NCI-H1105 (cell line): ENCODE data around the gene DCUN1D2.
"Not testable (repeated sequence)": the region's sequence is repeated elsewhere in the genome, so short reads cannot be mapped to it uniquely, and the experiment has no call there.

Experiments used
- DNase-seq: peaks from one replicate; lab custom pipeline; 2025; lab: John Stamatoyannopoulos, UW

The DCUN1D2 gene

DNA sequence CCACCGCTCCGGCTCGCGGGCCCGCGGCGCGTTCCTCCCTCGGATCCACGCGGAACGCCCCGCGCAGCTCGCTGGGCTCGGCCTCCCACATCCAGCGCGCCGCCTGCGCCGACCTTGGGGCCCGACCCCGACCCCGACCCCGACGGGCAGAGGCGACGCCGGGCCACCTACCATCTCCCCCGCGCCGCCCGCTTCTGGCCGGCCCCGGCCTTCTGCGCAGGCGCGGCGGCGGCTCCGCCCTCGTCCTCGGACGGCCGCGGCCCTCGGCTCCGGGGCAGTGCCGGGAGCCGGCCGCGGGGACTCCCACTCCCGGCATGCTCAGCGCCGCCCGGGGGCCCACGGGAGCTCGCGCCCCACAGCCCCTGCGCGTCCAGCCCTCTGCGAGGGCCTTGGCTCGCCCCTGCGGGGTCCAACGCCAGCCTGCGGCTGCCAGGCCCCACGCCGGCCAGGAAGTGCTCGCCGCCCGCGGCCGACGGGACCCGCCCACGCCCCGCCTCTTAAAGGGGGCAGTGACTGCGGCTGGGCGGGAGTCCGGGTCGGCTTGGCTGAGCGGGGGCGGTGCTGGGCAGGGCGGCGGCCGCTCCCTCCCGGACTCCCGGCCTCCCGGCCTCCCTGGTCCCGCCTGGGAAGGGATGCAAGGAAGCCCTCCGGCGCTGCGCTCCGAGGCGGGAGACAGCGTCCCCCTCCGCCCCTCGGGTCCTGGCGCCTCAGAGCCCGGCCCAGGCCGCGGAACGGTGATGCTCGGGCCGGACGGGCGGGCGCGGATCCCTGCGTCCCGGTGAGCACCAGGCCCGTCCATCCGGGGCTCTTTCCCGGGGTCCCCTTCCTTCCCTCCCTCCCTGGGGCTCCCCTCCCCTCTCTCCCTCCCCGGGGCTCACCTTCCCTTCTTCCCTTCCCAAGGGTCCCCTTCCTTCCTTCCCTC, at the start of gene DCUN1D2:
DCUN1D2 (minus strand) TSS at position 216 of the 922 bp plus-strand sequence; CDS start at position 174, 42 bp downstream.
- DNase-seq = peak; percentile 98

DNA sequence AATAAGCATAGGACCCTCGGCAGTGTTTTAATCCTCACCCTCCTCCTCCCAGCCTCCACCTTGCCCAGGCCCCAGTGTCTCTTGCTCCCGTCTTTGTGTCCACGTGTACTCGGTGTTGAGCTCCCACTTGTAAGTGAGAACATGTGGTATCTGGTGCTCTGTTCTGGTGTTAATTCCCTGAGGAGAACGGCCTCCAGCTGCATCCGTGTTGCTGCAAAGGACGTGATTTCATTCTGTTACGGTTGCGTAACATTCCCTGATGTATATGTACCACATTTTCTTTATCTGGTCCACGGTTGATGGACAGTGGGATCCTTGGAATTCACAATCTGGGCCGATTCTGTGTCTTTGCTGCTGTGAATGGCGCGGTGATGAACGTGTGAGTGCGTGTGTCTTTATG, 49.3 kb upstream of the DCUN1D2 start:
- DNase-seq = no peak

DNA sequence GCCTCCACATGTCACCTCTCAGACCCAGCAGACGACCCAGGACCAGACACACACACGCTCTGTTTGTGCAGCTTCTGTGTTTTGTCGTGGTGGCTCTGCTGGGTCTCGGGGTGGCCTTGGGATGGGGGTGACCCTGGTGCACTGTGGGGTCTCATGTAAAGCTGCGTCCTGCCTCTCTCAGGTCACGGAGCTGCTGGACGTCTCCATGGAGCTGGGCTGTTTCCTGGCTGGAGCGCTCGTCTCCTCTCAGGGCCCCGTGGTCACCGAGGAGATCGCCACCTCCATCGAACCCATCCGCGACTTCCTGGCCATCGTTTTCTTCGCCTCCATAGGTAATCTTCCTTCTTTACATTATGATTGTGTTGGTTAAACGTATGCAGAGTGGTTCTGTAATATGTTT, 48.7 kb upstream of the DCUN1D2 start:
- DNase-seq = no peak

DNA sequence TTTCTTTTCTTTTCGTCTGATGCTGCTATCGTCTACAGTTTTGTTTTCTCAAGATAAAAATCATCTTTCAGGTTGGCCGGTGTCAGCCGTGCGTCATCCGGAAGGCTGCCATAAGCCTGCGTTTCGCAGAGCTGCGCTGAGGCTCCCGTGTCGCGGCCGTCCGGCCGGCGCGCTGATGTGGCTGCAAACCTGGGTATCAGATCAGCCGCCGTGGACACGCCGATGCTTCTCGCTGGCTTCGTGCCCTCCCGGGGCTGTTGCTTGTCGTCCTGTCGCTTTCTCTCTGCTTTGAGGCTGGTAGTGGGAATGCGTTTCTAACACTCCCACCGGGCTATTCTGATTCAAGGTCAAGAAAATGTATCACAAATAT, 48.2 kb upstream of the DCUN1D2 start:
- no peak for DNase-seq

DNA sequence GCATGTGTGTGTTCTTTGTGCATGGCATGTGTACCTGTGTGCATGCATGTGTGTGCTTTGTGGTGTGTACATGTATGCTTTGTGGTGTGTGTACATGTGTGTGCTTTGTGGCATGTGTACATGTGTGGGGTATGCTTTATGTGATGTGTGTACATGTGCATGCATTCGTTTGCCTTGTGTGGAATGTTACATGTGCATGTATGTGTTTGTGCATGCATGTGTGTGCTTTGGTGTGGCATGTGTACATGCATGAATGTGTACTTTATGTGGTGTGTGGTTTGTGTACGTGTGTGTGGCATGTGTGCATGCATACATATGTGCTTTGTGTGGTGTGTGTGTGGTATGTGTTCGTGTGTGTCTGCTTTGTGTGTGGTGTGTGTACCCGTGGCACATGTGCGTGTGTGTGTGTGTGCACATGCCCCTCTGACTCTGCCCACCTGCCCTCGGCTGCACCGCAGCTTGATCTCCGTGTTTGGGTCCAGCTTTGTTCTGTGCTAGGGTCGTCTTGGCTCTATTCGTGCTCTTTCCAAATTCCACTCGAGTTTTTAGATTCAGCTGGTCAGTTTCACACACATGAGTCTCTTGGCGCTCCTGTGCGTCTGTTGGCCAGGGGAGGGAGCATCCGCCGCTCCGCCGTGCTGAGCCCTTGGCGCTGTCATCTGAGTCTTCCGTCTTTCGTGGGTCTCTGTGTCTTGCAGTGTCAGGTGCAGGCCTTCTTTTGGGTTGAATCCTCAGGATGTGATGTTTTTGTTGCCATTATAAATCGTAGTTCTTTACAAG, 47.6 kb upstream of the DCUN1D2 start:
- no peak for DNase-seq

DNA sequence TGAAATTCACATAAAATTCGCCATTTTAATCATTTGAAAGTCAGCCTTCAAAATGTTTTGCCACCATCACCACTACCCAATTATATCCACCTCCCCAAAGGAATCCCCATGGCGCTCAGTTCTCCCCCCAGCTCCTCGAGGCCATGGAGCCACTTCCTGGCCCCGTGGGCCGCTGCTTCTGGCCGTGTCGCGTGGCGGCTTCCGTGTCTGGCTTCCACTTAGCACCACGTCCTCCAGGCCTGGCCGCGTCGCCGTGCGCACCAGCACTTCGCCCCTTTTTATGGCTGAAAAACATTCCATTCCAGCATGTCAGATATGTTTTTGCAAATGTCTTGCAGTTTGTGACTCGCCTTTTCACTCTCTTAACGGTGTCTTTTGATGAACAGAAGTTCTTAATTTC, 46.7 kb upstream of the DCUN1D2 start:
- DNase-seq = no peak

DNA sequence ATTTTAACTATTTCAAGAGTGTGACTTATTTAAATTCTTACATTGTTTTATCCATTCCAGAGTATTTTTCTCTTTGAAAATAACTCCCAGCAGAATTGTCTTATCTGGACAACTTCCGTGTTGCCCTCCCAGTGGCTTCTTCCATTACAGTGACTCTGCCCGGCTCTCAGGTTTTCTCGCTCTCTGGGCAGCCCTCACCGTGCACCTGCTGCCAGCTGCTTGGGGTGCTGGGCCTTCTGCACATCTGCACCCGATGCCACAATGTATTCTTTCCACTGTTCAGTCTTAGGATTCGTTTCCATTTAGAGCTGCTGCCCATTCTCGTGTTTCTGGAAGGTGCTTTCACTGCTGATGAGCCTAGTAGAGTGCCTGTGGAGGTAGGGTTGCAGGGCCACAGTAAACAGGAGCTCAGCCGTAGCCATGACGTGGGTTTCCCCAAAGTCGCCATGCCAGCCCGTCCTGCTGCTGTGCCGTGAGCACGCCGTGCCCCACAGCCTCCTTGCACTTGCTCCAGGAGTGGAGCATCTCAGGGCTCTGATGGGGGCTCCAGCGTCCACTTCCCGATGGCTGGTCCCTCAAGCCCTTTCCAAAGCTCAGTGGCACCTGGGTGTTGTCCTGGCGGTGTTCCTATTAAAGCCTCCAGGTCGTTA, 46.1 kb upstream of the DCUN1D2 start:
- DNase-seq = no peak

DNA sequence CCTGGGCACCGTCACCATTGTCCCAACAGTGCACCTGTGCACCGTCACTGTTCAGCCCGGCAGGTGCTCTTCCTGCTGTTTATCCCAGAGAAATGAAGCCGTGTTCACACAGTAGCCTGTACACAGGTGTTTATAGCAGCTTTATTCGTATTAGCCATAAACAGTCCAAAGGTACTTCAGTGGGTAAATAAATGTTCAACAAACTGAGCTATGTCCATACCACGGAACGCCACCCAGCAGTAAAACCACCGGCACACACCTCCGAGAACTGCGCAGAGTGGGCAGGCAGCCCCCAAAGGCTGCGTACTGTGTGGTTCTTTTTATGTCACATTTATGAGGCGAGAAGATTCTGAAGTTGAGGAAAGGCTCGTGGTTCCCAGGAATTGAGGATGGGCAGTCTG, 44.9 kb upstream of the DCUN1D2 start:
- no peak for DNase-seq

DNA sequence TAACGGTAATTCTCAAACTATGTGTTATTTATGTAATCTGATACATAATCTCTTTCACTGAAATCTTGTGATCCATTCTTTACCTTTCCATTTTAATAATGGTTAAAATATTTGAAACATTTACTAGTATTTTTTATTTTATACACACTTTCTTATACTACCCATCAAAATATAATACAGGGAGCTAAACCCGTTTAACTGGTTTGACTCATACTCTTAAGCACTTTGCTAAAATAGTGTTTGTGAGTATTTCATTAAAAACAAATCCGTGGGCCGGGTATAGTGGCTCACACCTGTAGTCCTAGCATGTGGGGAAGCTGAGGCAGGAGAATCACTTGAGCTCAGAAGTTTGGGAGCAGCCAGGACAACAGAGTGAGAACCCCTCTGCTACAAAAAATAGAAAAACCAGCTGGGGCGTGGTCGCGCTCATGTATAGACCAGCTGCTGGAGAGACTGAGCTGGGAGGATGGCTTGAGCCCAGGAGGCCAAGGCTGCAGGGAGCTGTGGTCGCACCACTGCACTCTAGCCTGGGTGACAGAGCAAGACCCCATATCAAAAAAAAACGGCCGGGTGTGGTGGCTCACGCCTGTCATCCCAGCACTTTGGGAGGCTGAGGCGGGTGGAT, 43.8 kb upstream of the DCUN1D2 start:
- no peak for DNase-seq

DNA sequence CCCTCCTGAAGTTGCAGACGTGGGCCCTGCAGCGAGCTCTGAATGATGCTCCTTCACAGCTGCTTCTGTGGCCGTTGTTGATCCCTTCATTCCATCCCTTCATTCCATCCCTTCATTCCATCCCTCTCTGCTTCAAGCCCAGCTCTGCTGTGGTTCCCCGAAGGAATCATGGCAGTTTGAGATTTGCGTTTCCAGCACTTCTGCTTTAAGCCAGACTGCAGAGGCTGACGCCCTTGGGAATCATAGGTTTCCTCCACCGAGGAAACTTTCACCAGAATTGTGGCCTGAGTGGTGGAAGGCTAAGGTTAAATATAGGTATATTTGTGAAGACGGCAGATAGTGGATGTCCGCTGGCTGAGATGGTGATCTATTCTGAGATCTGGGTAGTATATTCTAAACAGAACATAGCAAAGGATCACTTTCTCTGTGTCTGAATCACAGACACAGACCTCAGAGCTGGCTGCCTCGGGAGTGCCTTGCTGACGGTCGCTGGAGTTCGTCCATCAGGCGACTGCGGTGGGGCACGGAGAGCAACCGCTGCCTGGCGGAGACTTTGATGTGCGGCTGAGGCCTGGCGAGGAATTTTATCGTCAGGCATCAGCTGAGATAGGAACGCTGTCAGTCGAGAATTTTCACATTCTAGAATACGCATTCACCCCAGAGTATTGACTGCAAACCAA, 42.8 kb upstream of the DCUN1D2 start:
- no peak for DNase-seq

DNA sequence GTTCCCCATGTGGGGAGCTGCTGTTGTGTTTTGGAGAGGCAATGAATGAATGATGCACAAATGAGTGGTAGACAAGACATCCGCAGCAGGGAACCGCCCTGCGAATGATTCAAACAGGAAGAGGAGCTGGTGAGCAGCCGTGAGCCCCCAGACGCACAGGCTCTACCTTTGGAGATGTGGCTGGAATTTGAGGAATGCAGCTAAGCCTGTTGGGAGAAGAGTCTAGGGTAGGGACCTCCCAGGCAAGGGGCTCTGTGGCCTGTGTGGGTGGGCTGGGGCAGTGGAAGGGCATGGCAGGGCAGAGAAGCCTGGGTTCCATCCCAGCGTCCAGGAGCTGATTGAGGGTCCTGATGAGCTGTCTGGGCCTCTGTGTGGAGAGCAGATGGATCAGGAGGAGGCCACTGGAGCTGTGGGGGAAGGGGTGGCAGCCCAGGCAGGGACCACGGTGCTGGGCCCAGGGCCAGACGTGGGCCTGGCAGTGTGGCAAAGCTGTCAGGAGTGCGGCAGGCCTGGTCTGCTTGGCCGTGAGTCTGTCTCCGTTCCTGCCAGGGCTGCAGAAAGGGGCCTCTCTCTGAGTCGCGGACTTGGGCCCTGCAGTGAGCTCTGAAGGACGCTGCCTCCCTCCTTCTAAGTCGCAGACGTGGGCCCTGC, 41.8 kb upstream of the DCUN1D2 start:
- no peak for DNase-seq

DNA sequence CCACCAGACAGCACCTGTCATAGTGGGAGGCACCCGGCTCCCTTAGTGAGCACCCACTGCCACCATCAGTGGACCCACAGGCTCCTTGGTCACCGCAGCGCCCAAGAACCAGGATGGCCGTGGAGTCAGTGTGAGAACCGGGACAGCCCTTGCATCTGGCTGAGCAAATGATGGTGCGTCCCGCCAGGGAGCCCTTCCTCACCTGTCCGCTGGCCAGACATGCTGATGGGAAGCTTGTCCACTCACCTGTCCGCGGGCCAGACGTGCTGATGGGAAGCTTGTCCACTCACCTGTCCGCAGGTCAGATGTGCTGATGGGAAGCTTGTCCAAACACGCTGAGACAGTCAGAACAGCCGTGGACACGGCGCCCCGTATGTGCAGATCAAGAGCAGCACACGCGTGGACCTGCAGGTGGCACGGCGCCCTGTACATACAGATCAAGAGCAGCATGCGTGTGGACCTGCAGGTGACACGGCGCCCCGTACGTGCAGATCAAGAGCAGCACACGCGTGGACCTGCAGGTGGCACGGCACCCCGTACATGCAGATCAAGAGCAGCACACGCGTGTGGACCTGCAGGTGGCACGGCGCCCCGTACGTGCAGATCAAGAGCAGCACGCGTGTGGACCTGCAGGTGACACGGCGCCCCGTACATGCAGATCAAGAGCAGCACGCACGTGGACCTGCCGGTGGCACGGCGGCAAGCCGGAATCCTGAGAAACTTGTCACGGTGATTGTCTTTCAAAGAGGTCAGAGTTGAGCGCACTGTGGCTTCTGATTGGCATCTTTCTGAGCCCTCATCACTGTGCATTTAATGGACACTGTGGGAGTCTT, 40.7 kb upstream of the DCUN1D2 start:
- DNase-seq = no peak

DNA sequence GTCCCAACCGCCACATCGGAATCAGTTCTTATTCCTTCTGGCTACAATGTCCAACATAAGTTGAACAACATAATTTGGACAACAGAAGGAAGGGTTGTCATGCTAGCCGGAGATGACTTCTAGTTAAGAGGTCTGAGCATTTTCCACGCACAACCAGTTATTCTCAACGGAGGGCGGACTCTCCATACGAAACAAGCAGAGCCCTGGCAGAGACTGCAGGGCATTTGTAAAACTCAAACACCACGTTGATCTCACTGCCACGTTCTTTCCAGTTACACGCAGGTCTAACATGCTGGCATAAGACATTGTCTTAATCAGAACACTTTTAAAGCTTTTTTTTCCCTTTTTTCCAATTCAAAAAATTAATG, 38.3 kb upstream of the DCUN1D2 start:
- no peak for DNase-seq

DNA sequence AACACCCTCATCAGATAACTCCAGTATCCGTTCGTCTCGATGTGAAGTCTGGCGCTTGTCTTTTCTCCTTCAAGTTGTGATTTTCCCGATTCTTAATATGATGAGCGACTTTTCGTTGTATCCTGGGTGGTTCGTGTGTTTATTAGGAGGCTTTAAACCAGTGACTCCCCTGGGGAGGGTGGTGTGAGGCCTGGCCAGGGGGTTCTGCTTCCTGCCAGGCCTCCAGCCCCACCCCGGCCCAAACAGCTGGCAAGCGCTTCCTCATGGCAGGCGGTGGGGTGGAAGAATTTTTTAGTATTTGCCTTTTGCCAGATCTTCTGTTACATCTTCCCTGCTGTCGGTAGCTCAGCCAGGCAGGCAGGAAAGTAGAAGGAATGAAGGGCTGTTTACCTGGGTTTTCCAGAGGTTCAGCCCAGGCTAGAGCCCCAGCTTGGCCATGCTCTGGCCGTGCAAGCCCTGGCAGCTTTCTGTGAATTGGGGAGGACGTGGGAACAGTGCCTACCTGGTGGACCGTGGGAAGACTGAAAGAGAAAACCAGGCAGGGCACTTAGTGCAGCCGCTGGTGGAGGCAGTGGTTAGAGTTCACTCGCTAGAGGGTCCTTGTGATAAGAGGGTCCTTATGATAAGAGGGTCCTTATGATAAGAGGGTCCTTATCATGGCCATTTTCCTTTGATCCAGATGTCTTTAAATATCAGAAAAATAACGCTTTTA, 37.7 kb upstream of the DCUN1D2 start:
- no peak for DNase-seq

DNA sequence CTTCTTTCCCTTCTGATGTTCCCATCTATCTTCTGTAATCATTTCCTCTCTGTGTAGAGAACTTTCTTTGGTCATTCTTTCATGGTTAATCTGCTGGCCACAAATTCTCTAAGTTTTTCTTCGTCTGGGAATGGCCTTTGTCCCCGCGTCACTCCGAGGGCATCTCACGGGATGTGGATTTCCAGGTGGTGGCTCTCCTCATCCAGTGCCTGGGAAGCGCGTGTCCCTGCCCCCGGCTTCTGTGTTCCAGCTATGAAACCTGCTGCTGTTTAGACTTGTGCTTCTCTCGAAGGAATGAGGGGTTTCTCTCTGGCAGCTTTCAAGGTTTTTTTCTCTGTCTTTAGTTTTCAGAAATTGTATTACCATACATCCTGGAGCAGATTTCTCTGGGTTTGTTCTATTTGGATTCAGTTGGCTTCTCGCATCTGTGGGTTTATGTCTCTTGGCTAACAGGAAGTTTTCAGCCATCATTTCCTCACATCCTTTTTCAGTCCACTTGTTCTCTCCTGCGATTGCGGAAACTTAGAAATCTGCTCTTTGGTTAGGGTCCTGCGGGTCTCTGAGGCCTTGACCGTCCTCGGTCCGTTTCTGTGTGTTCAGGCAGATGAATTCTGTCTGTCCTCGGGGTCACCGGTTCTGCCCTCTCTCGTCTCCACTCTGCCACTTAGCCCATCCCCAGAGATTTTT, 36.9 kb upstream of the DCUN1D2 start:
- DNase-seq = no peak

DNA sequence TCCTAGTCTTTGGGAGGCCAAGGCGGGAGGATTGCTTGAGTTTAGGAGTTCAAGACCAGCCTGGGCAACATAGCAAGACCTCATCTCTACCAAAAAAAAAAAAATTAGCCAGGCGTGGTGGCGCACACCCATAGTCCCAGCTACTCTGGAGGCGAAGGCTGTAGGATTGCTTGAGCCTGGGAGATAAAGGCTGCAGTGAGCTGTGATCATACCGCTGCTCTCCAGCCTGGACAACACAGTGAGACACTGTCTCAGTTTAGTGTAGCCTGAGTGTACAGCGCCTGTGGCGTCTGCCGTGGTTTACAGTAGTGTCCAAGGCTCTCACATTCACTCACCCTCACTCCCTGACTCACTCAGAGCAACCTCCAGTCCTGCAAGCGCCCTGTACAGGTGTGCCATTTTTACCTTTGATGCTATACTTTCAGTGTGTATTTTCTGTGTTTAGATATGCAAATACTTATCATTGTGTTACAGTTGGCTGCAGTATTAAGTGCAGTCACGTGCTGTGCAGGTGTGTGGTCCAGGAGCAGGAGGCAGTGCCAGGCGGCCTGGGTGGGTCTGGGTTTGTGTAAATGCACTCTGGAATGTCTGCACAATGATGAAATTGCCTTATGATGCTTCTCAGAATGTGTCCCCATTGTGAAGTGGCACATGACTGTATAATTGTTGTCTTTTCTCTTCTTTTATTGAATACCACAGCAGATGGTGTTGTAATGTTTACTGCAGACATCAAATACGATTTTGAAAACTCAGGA, 36.1 kb upstream of the DCUN1D2 start:
- DNase-seq = no peak

DNA sequence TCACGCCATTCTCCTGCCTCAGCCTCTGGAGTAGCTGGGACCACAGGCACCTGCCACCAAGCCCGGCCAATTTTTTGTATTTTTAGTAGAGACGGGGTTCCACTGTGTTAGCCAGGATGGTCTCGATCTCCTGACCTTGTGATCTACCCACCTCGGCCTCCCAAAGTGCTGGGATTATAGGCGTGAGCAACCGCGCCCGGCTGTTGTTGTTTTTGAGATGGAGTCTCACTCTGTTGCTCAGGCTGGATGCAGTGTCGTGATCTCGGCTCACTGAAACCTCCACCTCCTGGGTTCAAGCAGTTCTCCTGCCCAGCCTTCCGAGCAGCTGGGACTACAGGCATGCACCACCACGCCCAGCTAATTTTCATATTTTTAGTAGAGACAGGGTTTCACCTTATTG, 31.9 kb upstream of the DCUN1D2 start:
- not testable (repeated sequence) for DNase-seq

DNA sequence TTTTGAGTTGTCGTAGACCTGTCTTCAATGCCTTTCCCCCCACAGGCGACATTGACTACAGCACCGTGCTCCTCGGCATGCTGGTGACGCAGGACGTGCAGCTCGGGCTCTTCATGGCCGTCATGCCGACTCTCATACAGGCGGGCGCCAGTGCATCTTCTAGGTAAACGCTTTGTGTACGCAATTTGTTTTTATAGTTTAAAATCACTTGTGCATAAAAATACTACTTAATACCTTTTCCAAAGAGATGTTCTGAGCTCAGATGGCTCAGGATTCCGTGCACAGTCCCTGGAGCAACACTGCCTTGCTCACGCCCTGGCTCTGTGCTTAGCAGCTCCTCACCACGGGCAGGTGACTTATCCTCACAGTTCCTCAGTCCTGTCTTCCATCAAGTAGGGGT, 30.1 kb upstream of the DCUN1D2 start:
- DNase-seq = no peak
